Prostate gland (tissue), 2 donors: ENCODE data around the gene CACNA1B.
"Not testable (repeated sequence)": the region's sequence is repeated elsewhere in the genome, so short reads cannot be mapped to it uniquely, and the experiment has no call there.

Source experiments
- POLR2A ChIP-seq: fragments of 450-650 bp; IDR thresholded peaks from one replicate; pipeline ENCODE4 v1.6.1; 2016; ENCODE audit warnings: antibody characterized with exemption, mild to moderate bottlenecking
- TF ChIP-seq, protein P1 (sequence below), 4 experiments: fragments of 200-600 bp in 2 of 4; fragments of 450-650 bp in 2 of 4; sonication (generic) in 2 of 4; IDR thresholded peaks; 1 replicate in 3 of 4; 2 replicates in 1 of 4; pipeline ENCODE4 v1.5.1; 2016 to 2019; ENCODE audit warnings: antibody characterized with exemption in 4 of 4, mild to moderate bottlenecking in 2 of 4, moderate library complexity in 2 of 4

DNA sequence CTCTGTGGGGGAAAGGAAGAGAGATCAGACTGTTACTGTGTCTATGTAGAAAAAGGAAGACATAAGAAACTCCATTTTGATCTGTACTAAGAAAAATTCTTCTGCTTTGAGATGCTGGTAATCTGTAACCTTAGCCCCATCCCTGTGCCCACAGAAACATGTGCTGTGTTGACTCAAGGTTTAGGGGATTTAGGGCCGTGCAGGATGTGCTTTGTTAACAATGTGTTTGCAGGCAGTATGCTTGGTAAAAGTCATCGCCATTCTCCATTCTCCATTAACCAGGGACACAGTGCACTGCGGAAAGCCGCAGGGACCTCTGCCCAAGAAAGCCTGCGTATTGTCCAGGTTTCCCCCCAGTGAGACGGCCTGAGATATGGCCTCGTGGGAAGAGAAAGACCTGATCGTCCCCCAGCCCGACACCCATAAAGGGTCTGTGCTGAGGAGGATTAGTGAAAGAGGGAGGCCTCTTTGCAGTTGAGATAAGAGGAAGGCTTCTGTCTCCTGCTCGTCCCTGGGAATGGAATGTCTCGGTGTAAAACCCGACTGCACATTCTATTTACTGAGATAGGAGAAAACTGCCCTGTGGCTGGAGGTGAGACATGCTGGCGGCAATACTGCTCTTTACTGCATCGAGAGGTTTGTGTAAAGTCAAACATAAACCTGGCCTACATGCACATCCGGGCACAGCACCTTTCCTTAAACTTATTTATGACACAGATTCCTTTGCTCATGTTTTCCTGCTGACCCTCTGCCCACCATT is 255.5 kb downstream of the CACNA1B start:
- TF ChIP-seq, protein P1, sequence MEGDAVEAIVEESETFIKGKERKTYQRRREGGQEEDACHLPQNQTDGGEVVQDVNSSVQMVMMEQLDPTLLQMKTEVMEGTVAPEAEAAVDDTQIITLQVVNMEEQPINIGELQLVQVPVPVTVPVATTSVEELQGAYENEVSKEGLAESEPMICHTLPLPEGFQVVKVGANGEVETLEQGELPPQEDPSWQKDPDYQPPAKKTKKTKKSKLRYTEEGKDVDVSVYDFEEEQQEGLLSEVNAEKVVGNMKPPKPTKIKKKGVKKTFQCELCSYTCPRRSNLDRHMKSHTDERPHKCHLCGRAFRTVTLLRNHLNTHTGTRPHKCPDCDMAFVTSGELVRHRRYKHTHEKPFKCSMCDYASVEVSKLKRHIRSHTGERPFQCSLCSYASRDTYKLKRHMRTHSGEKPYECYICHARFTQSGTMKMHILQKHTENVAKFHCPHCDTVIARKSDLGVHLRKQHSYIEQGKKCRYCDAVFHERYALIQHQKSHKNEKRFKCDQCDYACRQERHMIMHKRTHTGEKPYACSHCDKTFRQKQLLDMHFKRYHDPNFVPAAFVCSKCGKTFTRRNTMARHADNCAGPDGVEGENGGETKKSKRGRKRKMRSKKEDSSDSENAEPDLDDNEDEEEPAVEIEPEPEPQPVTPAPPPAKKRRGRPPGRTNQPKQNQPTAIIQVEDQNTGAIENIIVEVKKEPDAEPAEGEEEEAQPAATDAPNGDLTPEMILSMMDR (IDR thresholded peaks at IDR 0.05): not testable (repeated sequence)
- TF ChIP-seq POLR2A: not testable (repeated sequence)
